Neural crest cell (in vitro differentiated cells): ENCODE measurements around the gene MAST4. TPM values are rescaled to one million over a fixed set of nuclear protein-coding genes. Genes with fewer than 3 reads are reported as not detected.

Experiments
- DNase-seq: peaks from one replicate; pipeline ENCODE4 v3.0.0; 2021; ENCODE audit warnings: low read depth, mixed read lengths, low spot score
- H3K27ac Mint-ChIP-seq: one replicate; pipeline ENCODE4 v1.8.0; 2021; ENCODE audit warnings: mild to moderate bottlenecking, mixed read lengths; ENCODE audit not compliant: unreplicated experiment
- H3K27me3 Mint-ChIP-seq: 2 replicates; pipeline ENCODE4 v1.8.0; 2021; ENCODE audit warnings: low read depth, mild to moderate bottlenecking, mixed read lengths
- H3K36me3 Mint-ChIP-seq: 2 replicates; pipeline ENCODE4 v1.8.0; 2021; ENCODE audit warnings: low read depth, mild to moderate bottlenecking, mixed read lengths
- H3K4me1 Mint-ChIP-seq: 2 replicates; pipeline ENCODE4 v1.8.0; 2021; ENCODE audit warnings: mixed read lengths
- H3K4me3 Mint-ChIP-seq: one replicate; pipeline ENCODE4 v1.8.0; 2021; ENCODE audit warnings: mild to moderate bottlenecking, mixed read lengths
- H3K9me3 Mint-ChIP-seq: 2 replicates; pipeline ENCODE4 v1.8.0; 2021; ENCODE audit warnings: mixed read lengths
- total RNA-seq: library from RNA; stranded (reverse); gene quantifications from 2 replicates; pipeline ENCODE4 v1.2.1, GENCODE V29; 2021
- TF ChIP-seq, protein P1 (sequence below): fragments of 200-600 bp; sonication (generic); conservative IDR thresholded peaks from 2 replicates; pipeline ENCODE4 v1.5.0; 2021; ENCODE audit warnings: antibody characterized with exemption, mild to moderate bottlenecking

The MAST4 gene
- total RNA-seq, 1 donor from 2014 or later: 7.3 TPM

- H3K27me3 Mint-ChIP-seq: no peaks in the 10 kb centered on the region
- H3K27ac Mint-ChIP-seq: no peak overlapping the region
- H3K36me3 Mint-ChIP-seq: no peaks in the 10 kb centered on the region
- H3K4me3 Mint-ChIP-seq: no peak overlapping the region
- no peak for DNase-seq
- TF ChIP-seq, protein P1, sequence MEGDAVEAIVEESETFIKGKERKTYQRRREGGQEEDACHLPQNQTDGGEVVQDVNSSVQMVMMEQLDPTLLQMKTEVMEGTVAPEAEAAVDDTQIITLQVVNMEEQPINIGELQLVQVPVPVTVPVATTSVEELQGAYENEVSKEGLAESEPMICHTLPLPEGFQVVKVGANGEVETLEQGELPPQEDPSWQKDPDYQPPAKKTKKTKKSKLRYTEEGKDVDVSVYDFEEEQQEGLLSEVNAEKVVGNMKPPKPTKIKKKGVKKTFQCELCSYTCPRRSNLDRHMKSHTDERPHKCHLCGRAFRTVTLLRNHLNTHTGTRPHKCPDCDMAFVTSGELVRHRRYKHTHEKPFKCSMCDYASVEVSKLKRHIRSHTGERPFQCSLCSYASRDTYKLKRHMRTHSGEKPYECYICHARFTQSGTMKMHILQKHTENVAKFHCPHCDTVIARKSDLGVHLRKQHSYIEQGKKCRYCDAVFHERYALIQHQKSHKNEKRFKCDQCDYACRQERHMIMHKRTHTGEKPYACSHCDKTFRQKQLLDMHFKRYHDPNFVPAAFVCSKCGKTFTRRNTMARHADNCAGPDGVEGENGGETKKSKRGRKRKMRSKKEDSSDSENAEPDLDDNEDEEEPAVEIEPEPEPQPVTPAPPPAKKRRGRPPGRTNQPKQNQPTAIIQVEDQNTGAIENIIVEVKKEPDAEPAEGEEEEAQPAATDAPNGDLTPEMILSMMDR: peak; percentile 50
- H3K4me1 Mint-ChIP-seq: no peaks in the 10 kb centered on the region
- no peaks in the 10 kb centered on the region for H3K9me3 Mint-ChIP-seq
Measured at GRCh38 chr5:66769839-66770617, 173.8 kb downstream of the MAST4 start.

GRCh38 chr5:66777868-66778267 lies 181.7 kb downstream of the MAST4 start:
- Mint-ChIP-seq H3K27me3 (no peaks in the 10 kb centered on the region), H3K4me1 (no peaks in the 10 kb centered on the region), H3K36me3 (no peaks in the 10 kb centered on the region), H3K9me3 (peaks cover 2% of the 10 kb centered on the region), H3K4me3 (no peak overlapping the region), H3K27ac (no peak overlapping the region)
- no peak for DNase-seq
- TF ChIP-seq, protein P1: no peak

DNA sequence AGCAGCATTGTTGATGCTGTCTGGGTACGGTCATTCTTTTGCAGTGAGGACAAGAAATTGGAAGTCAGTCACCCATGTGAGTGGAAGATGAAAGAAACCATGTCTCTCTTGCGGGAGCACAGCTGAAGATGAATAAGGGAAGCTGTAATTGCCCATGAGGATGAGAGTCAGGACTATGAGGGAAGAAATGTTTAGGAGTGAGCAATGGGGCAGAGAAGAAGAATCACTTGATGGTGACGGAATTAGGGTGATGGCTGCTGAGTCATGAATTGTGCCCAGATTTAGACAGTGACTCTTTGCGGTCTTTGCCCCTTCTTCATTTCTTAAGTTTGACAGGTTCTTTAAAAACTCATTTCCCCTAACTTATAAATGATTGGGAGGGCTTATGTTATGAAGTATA lies 183.3 kb downstream of the MAST4 start:
- Mint-ChIP-seq H3K27me3 (no peaks in the 10 kb centered on the region), H3K36me3 (no peaks in the 10 kb centered on the region), H3K27ac (no peak overlapping the region), H3K4me3 (no peak overlapping the region), H3K9me3 (peaks cover 2% of the 10 kb centered on the region), H3K4me1 (no peaks in the 10 kb centered on the region)
- TF ChIP-seq, protein P1: no peak
- no peak for DNase-seq

GRCh38 chr5:66788556-66788955 lies 192.4 kb downstream of the MAST4 start:
- H3K9me3 Mint-ChIP-seq: no peaks in the 10 kb centered on the region
- DNase-seq: no peak
- no peak overlapping the region for H3K27ac Mint-ChIP-seq
- no peaks in the 10 kb centered on the region for H3K27me3 Mint-ChIP-seq
- H3K4me3 Mint-ChIP-seq: no peak overlapping the region
- TF ChIP-seq, protein P1: no peak
- H3K36me3 Mint-ChIP-seq: no peaks in the 10 kb centered on the region
- no peaks in the 10 kb centered on the region for H3K4me1 Mint-ChIP-seq

- H3K4me3 Mint-ChIP-seq: no peak overlapping the region
- no peaks in the 10 kb centered on the region for H3K9me3 Mint-ChIP-seq
- TF ChIP-seq, protein P1: no peak
- no peak for DNase-seq
- H3K36me3 Mint-ChIP-seq: no peaks in the 10 kb centered on the region
- H3K4me1 Mint-ChIP-seq: no peaks in the 10 kb centered on the region
- H3K27me3 Mint-ChIP-seq: no peaks in the 10 kb centered on the region
- H3K27ac Mint-ChIP-seq: no peak overlapping the region
Measured at GRCh38 chr5:66789434-66789833, 193.2 kb downstream of the MAST4 start.
